Measurements from ENCODE around the gene RCC2. TPM values are rescaled to one million over a fixed set of nuclear protein-coding genes. Genes with fewer than 3 reads are reported as not detected.
"Not testable (repeated sequence)": the region's sequence is repeated elsewhere in the genome, so short reads cannot be mapped to it uniquely, and the experiment has no call there.

Gene RCC2
- polyA plus RNA-seq, 1 donor (not counting 4 experiments of a cell fraction or from before 2014, with no cell fraction given), result 45.2 TPM

- dilution Hi-C loops (cut with MboI; ENCODE audit: extremely low pct_ligation_motif_present, low sequenced_read_pairs), result no loop called here
- Histone ChIP-seq H3K4me3 (ENCODE audit: control insufficient read depth in 2 of 3, extremely low read depth in 1 of 3, insufficient read depth in 2 of 3, low read depth in 1 of 3, low read length in 3 of 3) (no peak overlapping the region), H3K27ac (ENCODE audit: control insufficient read depth, insufficient read depth, low read length) (no peak overlapping the region), H3K9ac (ENCODE audit: control insufficient read depth, extremely low read depth, insufficient read depth, low read length) (no peak overlapping the region), H3K27me3 (ENCODE audit: control insufficient read depth, extremely low read depth, insufficient read depth, low read length) (no peaks in the 10 kb centered on the region), H3K36me3 (ENCODE audit: control insufficient read depth in 2 of 2, extremely low read depth in 1 of 2, insufficient read depth in 2 of 2, low read length in 2 of 2) (no peaks in the 10 kb centered on the region), H3K4me2 (ENCODE audit: control insufficient read depth, extremely low read depth, insufficient read depth, low read depth, low read length) (no peak overlapping the region), H2AFZ (ENCODE audit: control insufficient read depth, low read length) (no peak overlapping the region), H3K9me1 (ENCODE audit: control insufficient read depth, extremely low read depth, insufficient read depth, low read length) (no peaks in the 10 kb centered on the region), H3K79me2 (ENCODE audit: control insufficient read depth, insufficient read depth, low read length) (no peaks in the 10 kb centered on the region), H4K20me1 (ENCODE audit: control insufficient read depth, extremely low read depth, insufficient read depth, low read length) (no peaks in the 10 kb centered on the region), H3K9me3 (ENCODE audit: control insufficient read depth, low read depth, low read length) (no peaks in the 10 kb centered on the region), H3K4me1 (ENCODE audit: control insufficient read depth, extremely low read depth, insufficient read depth, low read length) (no peaks in the 10 kb centered on the region)
- no peak for TF ChIP-seq EZH2 (IDR thresholded peaks at IDR 0.05; ENCODE audit: low read length)
- TF ChIP-seq CTCF (optimal IDR thresholded peaks at IDR 0.05 in 1 of 3, IDR thresholded peaks at IDR 0.05 in 1 of 3, conservative IDR thresholded peaks at IDR 0.05 in 1 of 3; ENCODE audit: extremely low read depth in 1 of 3, insufficient read depth in 2 of 3, low read length in 3 of 3), result no peak
- FAIRE-seq (no peak), DNase-seq (ENCODE audit: low read depth, low spot score) (no peak)
These were observed 13.2 kb upstream of the RCC2 start for GRCh38 chr1:17452686-17453085.

DNA sequence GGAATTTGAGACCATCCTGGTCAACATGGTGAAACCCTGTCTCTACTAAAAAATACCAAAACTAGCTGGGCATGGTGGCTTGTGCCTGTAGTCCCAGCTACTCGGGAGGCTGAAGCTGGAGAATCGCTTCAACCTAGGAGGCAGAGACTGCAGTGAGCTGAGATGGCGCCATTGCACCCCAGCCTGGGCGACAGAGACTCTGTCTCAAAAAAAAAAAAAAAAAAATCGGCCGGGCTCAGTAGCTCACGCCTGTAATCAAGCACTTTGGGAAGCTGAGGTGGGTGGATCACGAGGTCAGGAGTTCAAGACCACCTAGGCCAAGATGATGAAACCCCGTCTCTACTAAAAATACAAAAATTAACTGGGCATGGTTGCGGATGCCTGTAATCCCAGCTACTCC is 12.7 kb upstream of the RCC2 start:
- H3K4me1 ChIP-seq (ENCODE audit: control insufficient read depth, extremely low read depth, insufficient read depth, low read length); H3K79me2 ChIP-seq (ENCODE audit: control insufficient read depth, insufficient read depth, low read length); H3K27me3 ChIP-seq (ENCODE audit: control insufficient read depth, extremely low read depth, insufficient read depth, low read length); dilution Hi-C loops (cut with MboI; ENCODE audit: extremely low pct_ligation_motif_present, low sequenced_read_pairs); H3K4me3 ChIP-seq (ENCODE audit: control insufficient read depth in 2 of 3, extremely low read depth in 1 of 3, insufficient read depth in 2 of 3, low read depth in 1 of 3, low read length in 3 of 3); H3K4me2 ChIP-seq (ENCODE audit: control insufficient read depth, extremely low read depth, insufficient read depth, low read depth, low read length); H3K27ac ChIP-seq (ENCODE audit: control insufficient read depth, insufficient read depth, low read length); H3K9me3 ChIP-seq (ENCODE audit: control insufficient read depth, low read depth, low read length); H2AFZ ChIP-seq (ENCODE audit: control insufficient read depth, low read length); H3K9ac ChIP-seq (ENCODE audit: control insufficient read depth, extremely low read depth, insufficient read depth, low read length); H4K20me1 ChIP-seq (ENCODE audit: control insufficient read depth, extremely low read depth, insufficient read depth, low read length); DNase-seq (ENCODE audit: low read depth, low spot score); H3K9me1 ChIP-seq (ENCODE audit: control insufficient read depth, extremely low read depth, insufficient read depth, low read length); FAIRE-seq; H3K36me3 ChIP-seq (ENCODE audit: control insufficient read depth in 2 of 2, extremely low read depth in 1 of 2, insufficient read depth in 2 of 2, low read length in 2 of 2): not testable (repeated sequence)

- no peak overlapping the region for H3K27ac ChIP-seq (ENCODE audit: control insufficient read depth, insufficient read depth, low read length)
- DNase-seq (ENCODE audit: low read depth, low spot score) (no peak), FAIRE-seq (no peak)
- H3K79me2 ChIP-seq (ENCODE audit: control insufficient read depth, insufficient read depth, low read length), result no peaks in the 10 kb centered on the region
- dilution Hi-C loops (cut with MboI; ENCODE audit: extremely low pct_ligation_motif_present, low sequenced_read_pairs), result no loop called here
- H3K4me3 ChIP-seq (ENCODE audit: control insufficient read depth in 2 of 3, extremely low read depth in 1 of 3, insufficient read depth in 2 of 3, low read depth in 1 of 3, low read length in 3 of 3), result no peak overlapping the region
- no peaks in the 10 kb centered on the region for H3K36me3 ChIP-seq (ENCODE audit: control insufficient read depth in 2 of 2, extremely low read depth in 1 of 2, insufficient read depth in 2 of 2, low read length in 2 of 2)
- H3K9ac ChIP-seq (ENCODE audit: control insufficient read depth, extremely low read depth, insufficient read depth, low read length), result no peak overlapping the region
- H3K9me1 ChIP-seq (ENCODE audit: control insufficient read depth, extremely low read depth, insufficient read depth, low read length), result no peaks in the 10 kb centered on the region
- H3K4me1 ChIP-seq (ENCODE audit: control insufficient read depth, extremely low read depth, insufficient read depth, low read length), result no peaks in the 10 kb centered on the region
- TF ChIP-seq EZH2 (IDR thresholded peaks at IDR 0.05; ENCODE audit: low read length) (no peak), CTCF (optimal IDR thresholded peaks at IDR 0.05 in 1 of 3, IDR thresholded peaks at IDR 0.05 in 1 of 3, conservative IDR thresholded peaks at IDR 0.05 in 1 of 3; ENCODE audit: extremely low read depth in 1 of 3, insufficient read depth in 2 of 3, low read length in 3 of 3) (no peak)
- no peaks in the 10 kb centered on the region for H3K27me3 ChIP-seq (ENCODE audit: control insufficient read depth, extremely low read depth, insufficient read depth, low read length)
- H4K20me1 ChIP-seq (ENCODE audit: control insufficient read depth, extremely low read depth, insufficient read depth, low read length), result no peaks in the 10 kb centered on the region
- H3K4me2 ChIP-seq (ENCODE audit: control insufficient read depth, extremely low read depth, insufficient read depth, low read depth, low read length), result no peak overlapping the region
- no peak overlapping the region for H2AFZ ChIP-seq (ENCODE audit: control insufficient read depth, low read length)
- H3K9me3 ChIP-seq (ENCODE audit: control insufficient read depth, low read depth, low read length), result no peaks in the 10 kb centered on the region
These were observed 12.3 kb upstream of the RCC2 start for GRCh38 chr1:17451731-17452130.

All from keratinocyte (primary cell).